Retina (tissue), 1 donor: ENCODE results near the gene VAV3.
"Not testable (repeated sequence)": the region's sequence is repeated elsewhere in the genome, so short reads cannot be mapped to it uniquely, and the experiment has no call there.

ENCODE experiments used
- DNase-seq: peaks from one replicate; pipeline ENCODE4 v3.0.0-alpha.2; 2016

The VAV3 gene

GRCh38 chr1:107707111-107707510 lies 257.9 kb downstream of the VAV3 start:
- DNase-seq = no peak

GRCh38 chr1:107706182-107706581 lies 258.8 kb downstream of the VAV3 start:
- DNase-seq = peak; percentile 38

DNA sequence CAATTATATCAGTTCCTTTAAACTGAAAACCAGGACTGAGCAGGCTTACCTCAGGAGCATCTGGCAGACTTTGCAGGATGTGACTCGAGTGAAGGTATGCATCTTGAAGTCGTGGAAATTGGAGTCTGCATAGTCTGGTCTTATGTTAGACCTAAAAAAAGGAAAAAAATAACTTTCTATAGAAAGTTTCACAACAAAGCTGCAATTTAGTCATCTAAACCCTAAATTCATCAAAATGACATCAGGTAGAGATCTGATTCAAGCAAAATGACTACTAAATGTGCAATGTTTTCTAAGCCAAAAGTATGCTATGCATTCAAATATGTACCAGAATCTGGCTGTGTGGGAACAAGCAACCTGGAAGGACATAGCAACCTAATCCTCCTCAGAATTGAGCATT lies 260.1 kb downstream of the VAV3 start:
- no peak for DNase-seq

DNA sequence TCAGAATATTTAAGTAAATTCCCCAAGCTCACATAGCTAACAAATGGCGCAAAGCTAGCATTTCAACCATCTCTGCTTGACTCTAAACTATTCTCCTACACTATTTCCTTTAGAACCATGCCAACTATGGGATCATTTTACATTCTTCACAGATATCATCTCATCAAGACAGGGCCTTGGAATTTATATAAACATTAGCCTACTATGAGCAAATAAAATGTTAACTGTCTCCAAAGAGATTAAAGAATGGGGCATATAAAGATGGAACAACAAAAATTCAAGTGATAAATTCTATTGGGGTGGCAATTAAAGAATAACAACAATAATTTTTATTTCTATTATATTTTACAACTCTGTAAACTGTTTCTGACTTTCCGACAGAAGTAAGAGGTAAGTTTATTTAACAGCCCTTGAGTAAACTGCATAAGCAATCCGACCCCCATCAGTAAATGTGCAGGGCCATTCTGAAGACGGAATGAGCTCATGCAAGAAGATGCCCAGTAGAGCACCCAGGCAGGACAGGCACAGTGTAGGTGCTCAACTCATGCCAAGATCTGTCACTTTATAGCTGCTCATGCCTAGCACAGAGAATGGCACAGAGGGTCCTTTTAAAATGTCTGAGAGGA lies 261.9 kb downstream of the VAV3 start:
- no peak for DNase-seq

- DNase-seq = not testable (repeated sequence)
Measured at GRCh38 chr1:107700651-107701050, 264.3 kb downstream of the VAV3 start.

GRCh38 chr1:107698161-107698560 lies 266.8 kb downstream of the VAV3 start:
- no peak for DNase-seq

DNA sequence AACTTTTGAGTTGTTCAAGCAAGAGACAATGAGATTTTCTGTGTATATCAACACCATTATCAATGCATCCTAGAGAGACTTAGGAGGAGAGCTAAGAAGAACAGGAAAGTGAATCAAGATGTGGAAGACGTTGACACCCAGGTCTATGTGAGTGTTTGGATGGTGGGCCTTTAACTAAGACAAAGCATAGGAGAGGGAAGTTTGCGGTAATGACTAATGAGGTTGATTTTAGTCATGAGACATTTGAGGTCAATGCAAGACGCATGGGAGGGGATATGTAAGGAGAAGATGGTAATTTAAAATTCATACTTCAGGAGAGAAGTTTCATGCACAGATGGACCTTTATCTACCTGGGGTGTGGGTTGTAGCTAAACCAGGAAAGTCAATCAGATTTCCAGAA lies 269.6 kb downstream of the VAV3 start:
- DNase-seq = no peak

DNA sequence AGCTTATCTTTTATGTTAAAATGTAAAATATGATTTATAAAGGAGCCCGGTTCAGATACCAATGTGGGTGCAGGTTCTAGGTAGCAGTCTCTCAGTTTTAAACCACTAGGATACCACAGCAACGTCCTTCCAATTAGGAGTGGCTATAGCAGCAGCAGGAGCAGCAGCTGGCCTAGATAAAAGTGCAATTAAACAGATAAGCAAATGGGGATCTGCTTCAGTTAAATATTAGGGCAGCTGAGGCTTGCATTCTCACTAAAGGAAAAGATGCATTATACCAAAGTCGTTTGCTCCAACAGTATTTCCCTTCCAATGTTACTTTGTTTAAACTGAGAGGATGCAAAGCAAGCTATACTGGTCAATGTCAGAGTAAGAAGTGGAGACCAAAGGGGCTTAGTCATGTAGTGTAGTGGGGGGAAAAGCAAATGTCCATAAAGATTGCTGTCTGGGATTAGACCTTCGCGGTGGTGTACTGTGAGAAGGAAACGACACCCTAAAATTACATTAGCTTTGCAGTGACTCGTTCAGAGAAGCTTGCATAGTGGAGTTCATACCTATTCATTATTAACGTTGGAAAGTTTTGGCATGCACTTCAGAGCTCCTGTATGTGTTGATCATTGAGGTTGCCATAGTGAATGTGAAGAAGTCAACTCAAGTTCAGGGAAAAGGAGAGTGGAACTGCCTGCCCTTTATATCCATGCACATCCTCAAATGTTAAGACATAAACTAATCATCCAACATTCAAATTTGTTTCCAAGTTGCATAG lies 272.2 kb downstream of the VAV3 start:
- DNase-seq = peak; percentile 19

DNA sequence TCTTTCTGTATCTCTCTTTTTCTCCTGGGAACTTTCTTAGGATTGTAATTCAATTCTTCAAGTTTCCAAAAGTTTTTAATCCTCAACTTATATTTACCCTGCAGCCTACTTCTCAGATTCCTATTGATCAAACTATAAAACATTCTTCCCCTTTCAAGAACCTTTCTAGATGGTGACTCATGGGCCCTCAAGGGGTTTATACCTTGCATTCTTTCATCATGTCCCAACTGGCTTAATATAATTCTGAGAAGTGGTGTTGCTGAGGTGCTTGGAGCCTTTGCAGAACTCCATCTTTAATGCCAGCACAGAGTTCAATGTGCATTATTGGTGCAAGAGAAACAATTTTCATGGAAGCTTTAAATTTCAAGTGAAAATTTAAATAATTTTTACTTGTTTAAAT lies 273.4 kb downstream of the VAV3 start:
- no peak for DNase-seq

- DNase-seq = no peak
Measured at GRCh38 chr1:107690491-107690890, 274.5 kb downstream of the VAV3 start.

- no peak for DNase-seq
Measured at GRCh38 chr1:107689733-107690132, 275.2 kb downstream of the VAV3 start.

DNA sequence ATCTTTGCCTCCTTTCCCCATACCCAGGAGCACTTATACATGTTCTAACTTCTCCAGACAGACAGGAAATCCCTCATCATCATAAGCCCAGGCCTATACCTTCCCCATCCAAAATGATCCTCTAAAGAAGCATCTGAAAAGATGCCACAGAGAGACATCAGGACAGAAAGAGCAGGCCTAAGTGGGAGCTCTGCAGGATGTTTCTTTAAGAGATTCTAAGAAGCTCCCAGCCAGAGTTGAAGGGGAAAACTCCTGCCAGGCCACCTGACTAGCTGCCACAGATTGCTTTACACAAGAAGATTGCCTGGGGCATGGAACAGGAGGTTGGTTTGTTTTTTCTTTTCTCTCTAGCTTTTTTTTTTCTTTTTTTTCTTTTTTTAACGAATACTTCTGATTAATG lies 275.8 kb downstream of the VAV3 start:
- DNase-seq = no peak

DNA sequence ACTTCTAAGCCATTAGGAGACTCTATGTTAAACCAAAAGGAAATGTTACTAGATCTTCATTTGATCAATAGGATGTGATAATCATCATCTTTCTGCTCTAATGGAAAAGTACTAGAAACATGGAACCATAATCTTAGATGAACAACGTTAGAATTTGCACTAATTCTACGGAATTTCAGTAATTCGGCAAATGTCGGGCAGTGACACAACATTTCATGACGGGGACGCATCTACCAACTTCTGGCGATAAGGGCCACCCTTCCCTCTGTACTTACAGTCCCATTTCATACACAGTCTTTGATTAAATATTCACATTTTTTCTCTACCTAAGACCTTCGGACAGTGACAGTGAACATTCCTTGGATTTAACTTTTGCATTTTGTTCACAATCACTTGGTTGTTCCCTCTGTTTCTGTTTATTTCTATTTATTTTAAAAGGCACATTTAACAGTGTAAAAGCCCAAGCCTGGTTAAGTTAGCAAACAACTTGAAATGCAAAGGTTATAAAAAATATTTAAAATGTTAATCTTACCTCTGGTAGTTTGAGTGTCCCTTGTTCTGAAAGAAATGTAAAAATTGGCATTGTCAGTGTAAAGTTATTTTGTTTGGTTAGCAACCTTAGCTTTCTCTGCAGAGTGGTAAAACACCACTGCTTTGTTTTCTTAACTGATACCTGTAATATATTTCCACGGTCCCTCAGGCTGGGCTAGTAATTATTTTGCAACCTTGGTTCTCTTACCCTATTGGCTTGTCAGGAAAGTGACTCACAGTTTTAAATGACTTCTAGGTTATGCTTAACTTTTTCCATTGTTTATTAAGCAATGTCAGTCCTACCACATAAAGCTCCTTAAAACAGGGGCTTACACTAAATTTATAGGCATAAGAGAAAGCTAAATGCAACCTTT lies 276.9 kb downstream of the VAV3 start:
- DNase-seq = no peak

DNA sequence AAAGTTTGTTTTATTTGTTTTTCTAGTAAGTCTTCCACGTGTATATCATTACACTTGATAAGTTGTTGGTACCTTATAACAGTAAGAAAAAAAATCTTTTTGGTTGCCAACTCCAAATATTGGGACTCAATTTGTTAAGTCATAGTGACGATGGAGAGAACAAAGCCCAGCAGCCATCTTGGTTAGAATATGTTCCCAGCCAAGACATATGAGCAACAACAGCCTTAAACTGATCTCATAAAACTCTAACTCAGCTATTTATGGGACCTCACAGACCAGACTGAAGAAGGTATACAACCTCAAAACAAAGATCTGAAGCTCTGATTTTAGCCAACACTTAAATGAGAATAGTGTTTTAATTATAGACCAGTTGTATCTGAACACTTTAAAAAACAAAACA lies 281.3 kb downstream of the VAV3 start:
- DNase-seq = no peak

DNA sequence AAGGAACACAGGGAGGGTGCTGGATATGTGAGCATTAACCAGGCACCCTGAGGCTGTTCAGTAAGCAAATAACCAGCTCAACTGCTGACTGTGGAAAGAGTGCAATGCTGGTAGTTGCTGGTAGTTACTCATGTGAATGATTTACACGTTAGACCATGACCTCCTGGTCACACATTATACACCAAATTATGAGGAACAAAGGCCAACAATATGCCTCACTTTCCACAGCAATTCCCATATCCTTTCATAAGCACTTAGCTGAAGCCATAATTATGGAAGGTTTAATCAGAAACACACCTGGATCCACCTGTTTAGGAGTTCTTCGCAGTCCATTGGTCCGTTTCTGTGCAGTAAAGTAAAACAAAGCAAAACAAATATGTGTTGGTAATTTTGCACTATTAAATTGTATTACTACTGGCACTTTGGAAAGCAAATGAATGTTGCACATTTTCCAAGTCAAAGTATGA lies 281.8 kb downstream of the VAV3 start:
- no peak for DNase-seq

- DNase-seq = no peak
Measured at GRCh38 chr1:107682467-107682866, 282.5 kb downstream of the VAV3 start.

GRCh38 chr1:107681001-107681479 lies 283.9 kb downstream of the VAV3 start:
- DNase-seq = no peak

GRCh38 chr1:107680579-107680985 lies 284.4 kb downstream of the VAV3 start:
- DNase-seq = no peak

GRCh38 chr1:107679411-107679953 lies 285.5 kb downstream of the VAV3 start:
- no peak for DNase-seq

GRCh38 chr1:107678993-107679392 lies 286.0 kb downstream of the VAV3 start:
- no peak for DNase-seq

DNA sequence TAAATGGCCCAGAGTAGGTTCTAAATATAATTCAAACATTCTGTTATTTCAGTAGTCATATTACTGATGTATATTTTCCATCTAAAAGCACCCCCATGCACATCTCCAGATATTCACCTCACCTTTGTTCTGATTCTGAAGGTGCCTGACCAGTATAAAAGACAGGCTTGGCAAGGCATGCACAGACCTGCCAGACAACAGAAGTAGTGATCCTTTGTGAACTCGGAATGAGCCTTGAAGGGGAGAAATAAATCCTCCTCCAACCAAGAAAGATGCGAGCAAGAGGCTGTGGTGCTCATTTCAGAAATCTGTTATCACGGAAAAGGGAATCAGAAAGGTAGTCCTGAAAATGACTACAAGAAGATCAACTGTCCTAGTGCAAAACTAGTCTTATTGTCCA lies 287.3 kb downstream of the VAV3 start:
- DNase-seq = no peak

GRCh38 chr1:107674486-107674885 lies 290.5 kb downstream of the VAV3 start:
- no peak for DNase-seq

DNA sequence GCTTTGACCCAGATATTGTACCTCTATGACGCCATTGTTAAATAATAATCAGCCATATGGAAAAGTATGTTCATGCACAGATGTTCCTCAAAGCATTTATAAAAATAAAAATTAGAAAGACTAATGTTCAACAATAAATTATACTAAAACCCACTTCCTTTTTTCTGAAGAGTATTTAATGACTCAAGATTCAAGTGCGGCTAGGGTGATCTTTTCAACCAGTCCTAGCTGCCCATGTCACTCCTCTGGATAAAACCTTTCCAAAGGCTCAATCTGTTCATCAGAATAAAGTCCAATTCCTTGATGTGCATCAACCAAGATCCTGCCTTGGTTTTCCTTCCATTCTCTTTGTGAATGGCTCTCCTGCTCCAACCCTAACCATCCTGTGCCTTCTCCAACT lies 292.0 kb downstream of the VAV3 start:
- DNase-seq = no peak
